Left ventricle myocardium inferior (tissue), 1 donor: ENCODE data around the gene ISCA2. TPM values are rescaled to one million over a fixed set of nuclear protein-coding genes. Genes with fewer than 3 reads are reported as not detected.

ENCODE experiments used
- DNase-seq: peaks from one replicate; pipeline ENCODE4 v3.0.0-alpha.2; 2020
- H3K27ac ChIP-seq: fragments of 200-600 bp; replicated peaks from 2 replicates; pipeline ENCODE4 v1.8.0; 2021
- H3K27me3 ChIP-seq: fragments of 200-600 bp; 2 replicates; pipeline ENCODE4 v1.8.0; 2021; ENCODE audit warnings: low read depth
- H3K36me3 ChIP-seq: fragments of 200-600 bp; 2 replicates; pipeline ENCODE4 v1.8.0; 2021
- H3K4me1 ChIP-seq: fragments of 200-600 bp; 2 replicates; pipeline ENCODE4 v1.8.0; 2021
- H3K4me3 ChIP-seq: fragments of 200-600 bp; 2 replicates; pipeline ENCODE4 v1.8.0; 2021; ENCODE audit warnings: mild to moderate bottlenecking, moderate library complexity
- H3K9me3 ChIP-seq: fragments of 200-600 bp; replicated peaks from 2 replicates; pipeline ENCODE4 v1.8.0; 2021
- CTCF ChIP-seq: fragments of 200-600 bp; IDR thresholded peaks from 2 replicates; pipeline ENCODE4 v1.8.0; 2021; ENCODE audit warnings: antibody characterized with exemption, mild to moderate bottlenecking, borderline replicate concordance
- intact Hi-C: fragments of 100-400 bp; cut with micrococcal nuclease; formaldehyde crosslinking; loops from one replicate; pipeline ENCODE4 v1.11.0; 2022
- total RNA-seq: library from RNA; stranded (reverse); fragmentation: NEBNext Ultra II Directional; extraction: Animal tissue kit (Norgen Biotek cat#: 25700); gene quantifications from one replicate; pipeline ENCODE4 v1.2.1, GENCODE V29; 2021
- donor health status: DM: no; HTN: yes; CAD: no; lungs with severe emphysema.

Gene ISCA2
- total RNA-seq, 1 donor from 2014 or later, result 45.8 TPM

- Histone ChIP-seq H3K9me3 (no peaks in the 10 kb centered on the region), H3K36me3 (no peaks in the 10 kb centered on the region), H3K4me1 (peaks cover 24% of the 10 kb centered on the region), H3K27ac (no peak overlapping the region), H3K4me3 (no peak overlapping the region), H3K27me3 (no peaks in the 10 kb centered on the region)
- intact Hi-C loops, result no loop called here
- TF ChIP-seq CTCF, result no peak
- DNase-seq, result no peak
These were observed 51.8 kb downstream of the ISCA2 start for GRCh38 chr14:74545386-74545785.

DNA sequence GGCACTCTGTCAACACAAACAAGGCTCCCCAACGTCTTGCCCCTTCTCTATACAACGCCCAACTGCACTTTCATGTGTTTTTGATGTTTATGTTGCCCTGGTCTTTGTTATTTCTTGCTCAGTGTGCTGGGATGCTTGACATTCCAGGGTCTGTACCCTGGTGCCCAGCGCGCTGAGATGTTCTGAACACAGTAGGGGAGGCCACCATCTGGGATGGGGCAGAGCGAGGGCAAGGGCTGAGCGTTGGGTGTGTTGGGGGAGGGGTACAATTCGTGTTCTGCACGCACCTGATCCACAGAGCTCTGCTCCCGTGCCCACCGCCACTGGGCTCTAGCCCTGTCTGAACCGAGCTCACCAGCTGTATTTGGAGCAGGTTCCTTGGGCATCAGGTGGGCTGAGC lies 52.9 kb downstream of the ISCA2 start:
- Histone ChIP-seq H3K4me3 (no peak overlapping the region), H3K36me3 (no peaks in the 10 kb centered on the region), H3K27me3 (no peaks in the 10 kb centered on the region), H3K27ac (no peak overlapping the region), H3K9me3 (no peaks in the 10 kb centered on the region), H3K4me1 (peaks cover 27% of the 10 kb centered on the region)
- DNase-seq, result no peak
- no peak for TF ChIP-seq CTCF
- intact Hi-C loops, result no loop called here

Other genes starting within 250 kb of the ISCA2 start
- gene ABCD4, start 190.8 kb upstream of the ISCA2 start, total RNA-seq, result 23.6 TPM
- gene VRTN, start 145.3 kb upstream of the ISCA2 start, total RNA-seq, result not detected
- gene SYNDIG1L, start 67.6 kb upstream of the ISCA2 start, total RNA-seq, result 0.11 TPM
- gene NPC2, start 460 bp upstream of the ISCA2 start, total RNA-seq, result 93.5 TPM
- 26.5 TPM for gene LTBP2, start 118.5 kb downstream of the ISCA2 start, total RNA-seq
- gene AREL1, start 219.3 kb downstream of the ISCA2 start, total RNA-seq, result 23.7 TPM
- gene FCF1, start 219.4 kb downstream of the ISCA2 start, total RNA-seq, result 42.7 TPM